HepG2 (cell line): ENCODE results near the gene IQGAP2.

Experiments
- NR2F1 ChIP-seq, 2 experiments: fragments of 450-650 bp in 1 of 2; formaldehyde crosslinking in 1 of 2; IDR thresholded peaks; 2 replicates each; pipeline versions ENCODE4 v1.5.0 to v1.6.1; 2016 to 2020; ENCODE audit warnings: mild to moderate bottlenecking in 1 of 2, missing compliant biosample characterization in 1 of 2, missing genetic modification reagents in 1 of 2, moderate library complexity in 1 of 2
- SP5 ChIP-seq: IDR thresholded peaks from 2 replicates; pipeline ENCODE4 v1.6.1; 2016; ENCODE audit warnings: low read depth, borderline replicate concordance

GRCh38 chr5:76617675-76618074, 214.6 kb downstream of the IQGAP2 start:
- TF ChIP-seq NR2F1 (CRISPR knock-in tag; IDR thresholded peaks at IDR 0.05): no peak
- TF ChIP-seq SP5 (CRISPR knock-in tag): no peak
